ENCODE results near the gene CDK9. TPM values are rescaled to one million over a fixed set of nuclear protein-coding genes. Genes with fewer than 3 reads are reported as not detected.

Gene CDK9
- total and polyA plus RNA-seq, 2 experiments from 2014 or later, result 58.5 to 84.3 TPM

- Histone ChIP-seq H3K36me3 (ENCODE audit: insufficient read depth) (peaks cover 8% of the 10 kb centered on the region), H3K4me2 (no peak overlapping the region), H3K4me3 (no peak overlapping the region), H3K4me1 (ENCODE audit: insufficient read depth) (no peaks in the 10 kb centered on the region), H3F3A (replicated peaks; ENCODE audit: low read depth) (no peaks in the 10 kb centered on the region; the same call in 1 of the 2 replicates), H3K27me3 (ENCODE audit: insufficient read depth) (no peaks in the 10 kb centered on the region), H4K20me1 (replicated peaks; ENCODE audit: insufficient read depth) (no peaks in the 10 kb centered on the region; the same call in 1 of the 2 replicates), H3K27ac (ENCODE audit: low read depth) (no peak overlapping the region), H2AFZ (no peak overlapping the region), H3K9me2 (ENCODE audit: insufficient read depth) (no peaks in the 10 kb centered on the region), H3K79me2 (replicated peaks; ENCODE audit: insufficient read depth) (no peaks in the 10 kb centered on the region)
- no peak overlapping the region for H3K4me3 Mint-ChIP-seq
- peaks cover 19% of the 10 kb centered on the region for H3K27me3 Mint-ChIP-seq (ENCODE audit: insufficient read depth, low read depth, poor library complexity)
- TF ChIP-seq EZH2phosphoT487 (IDR thresholded peaks at IDR 0.05; ENCODE audit: unreplicated experiment), result no peak
- TF ChIP-seq CTCF (conservative IDR thresholded peaks at IDR 0.05; ENCODE audit: low read depth in 2 of 2), result no peak
- TF ChIP-seq NANOG (IDR thresholded peaks at IDR 0.05; ENCODE audit: borderline replicate concordance), result no peak
- TF ChIP-seq REST (IDR thresholded peaks at IDR 0.05; ENCODE audit: unreplicated experiment), result no peak
- TF ChIP-seq ZNF331 (CRISPR knock-in tag; IDR thresholded peaks at IDR 0.05; ENCODE audit: low read depth), result no peak
- no peak for TF ChIP-seq STAT1 (IDR thresholded peaks at IDR 0.05; ENCODE audit: unreplicated experiment)
- no peak for TF ChIP-seq ETS1 (IDR thresholded peaks at IDR 0.05)
- TF ChIP-seq CREB1 (CRISPR knock-in tag; IDR thresholded peaks at IDR 0.05; ENCODE audit: low read depth), result no peak
- TF ChIP-seq, protein P1, sequence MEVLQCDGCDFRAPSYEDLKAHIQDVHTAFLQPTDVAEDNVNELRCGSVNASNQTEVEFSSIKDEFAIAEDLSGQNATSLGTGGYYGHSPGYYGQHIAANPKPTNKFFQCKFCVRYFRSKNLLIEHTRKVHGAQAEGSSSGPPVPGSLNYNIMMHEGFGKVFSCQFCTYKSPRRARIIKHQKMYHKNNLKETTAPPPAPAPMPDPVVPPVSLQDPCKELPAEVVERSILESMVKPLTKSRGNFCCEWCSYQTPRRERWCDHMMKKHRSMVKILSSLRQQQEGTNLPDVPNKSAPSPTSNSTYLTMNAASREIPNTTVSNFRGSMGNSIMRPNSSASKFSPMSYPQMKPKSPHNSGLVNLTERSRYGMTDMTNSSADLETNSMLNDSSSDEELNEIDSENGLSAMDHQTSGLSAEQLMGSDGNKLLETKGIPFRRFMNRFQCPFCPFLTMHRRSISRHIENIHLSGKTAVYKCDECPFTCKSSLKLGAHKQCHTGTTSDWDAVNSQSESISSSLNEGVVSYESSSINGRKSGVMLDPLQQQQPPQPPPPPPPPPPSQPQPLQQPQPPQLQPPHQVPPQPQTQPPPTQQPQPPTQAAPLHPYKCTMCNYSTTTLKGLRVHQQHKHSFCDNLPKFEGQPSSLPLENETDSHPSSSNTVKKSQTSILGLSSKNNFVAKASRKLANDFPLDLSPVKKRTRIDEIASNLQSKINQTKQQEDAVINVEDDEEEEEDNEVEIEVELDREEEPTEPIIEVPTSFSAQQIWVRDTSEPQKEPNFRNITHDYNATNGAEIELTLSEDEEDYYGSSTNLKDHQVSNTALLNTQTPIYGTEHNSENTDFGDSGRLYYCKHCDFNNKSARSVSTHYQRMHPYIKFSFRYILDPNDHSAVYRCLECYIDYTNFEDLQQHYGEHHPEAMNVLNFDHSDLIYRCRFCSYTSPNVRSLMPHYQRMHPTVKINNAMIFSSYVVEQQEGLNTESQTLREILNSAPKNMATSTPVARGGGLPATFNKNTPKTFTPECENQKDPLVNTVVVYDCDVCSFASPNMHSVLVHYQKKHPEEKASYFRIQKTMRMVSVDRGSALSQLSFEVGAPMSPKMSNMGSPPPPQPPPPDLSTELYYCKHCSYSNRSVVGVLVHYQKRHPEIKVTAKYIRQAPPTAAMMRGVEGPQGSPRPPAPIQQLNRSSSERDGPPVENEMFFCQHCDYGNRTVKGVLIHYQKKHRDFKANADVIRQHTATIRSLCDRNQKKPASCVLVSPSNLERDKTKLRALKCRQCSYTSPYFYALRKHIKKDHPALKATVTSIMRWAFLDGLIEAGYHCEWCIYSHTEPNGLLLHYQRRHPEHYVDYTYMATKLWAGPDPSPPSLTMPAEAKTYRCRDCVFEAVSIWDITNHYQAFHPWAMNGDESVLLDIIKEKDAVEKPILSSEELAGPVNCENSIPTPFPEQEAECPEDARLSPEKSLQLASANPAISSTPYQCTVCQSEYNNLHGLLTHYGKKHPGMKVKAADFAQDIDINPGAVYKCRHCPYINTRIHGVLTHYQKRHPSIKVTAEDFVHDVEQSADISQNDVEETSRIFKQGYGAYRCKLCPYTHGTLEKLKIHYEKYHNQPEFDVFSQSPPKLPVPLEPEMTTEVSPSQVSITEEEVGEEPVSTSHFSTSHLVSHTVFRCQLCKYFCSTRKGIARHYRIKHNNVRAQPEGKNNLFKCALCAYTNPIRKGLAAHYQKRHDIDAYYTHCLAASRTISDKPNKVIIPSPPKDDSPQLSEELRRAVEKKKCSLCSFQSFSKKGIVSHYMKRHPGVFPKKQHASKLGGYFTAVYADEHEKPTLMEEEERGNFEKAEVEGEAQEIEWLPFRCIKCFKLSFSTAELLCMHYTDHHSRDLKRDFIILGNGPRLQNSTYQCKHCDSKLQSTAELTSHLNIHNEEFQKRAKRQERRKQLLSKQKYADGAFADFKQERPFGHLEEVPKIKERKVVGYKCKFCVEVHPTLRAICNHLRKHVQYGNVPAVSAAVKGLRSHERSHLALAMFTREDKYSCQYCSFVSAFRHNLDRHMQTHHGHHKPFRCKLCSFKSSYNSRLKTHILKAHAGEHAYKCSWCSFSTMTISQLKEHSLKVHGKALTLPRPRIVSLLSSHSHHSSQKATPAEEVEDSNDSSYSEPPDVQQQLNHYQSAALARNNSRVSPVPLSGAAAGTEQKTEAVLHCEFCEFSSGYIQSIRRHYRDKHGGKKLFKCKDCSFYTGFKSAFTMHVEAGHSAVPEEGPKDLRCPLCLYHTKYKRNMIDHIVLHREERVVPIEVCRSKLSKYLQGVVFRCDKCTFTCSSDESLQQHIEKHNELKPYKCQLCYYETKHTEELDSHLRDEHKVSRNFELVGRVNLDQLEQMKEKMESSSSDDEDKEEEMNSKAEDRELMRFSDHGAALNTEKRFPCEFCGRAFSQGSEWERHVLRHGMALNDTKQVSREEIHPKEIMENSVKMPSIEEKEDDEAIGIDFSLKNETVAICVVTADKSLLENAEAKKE (CRISPR knock-in tag; IDR thresholded peaks at IDR 0.05), result no peak
- no peak for TF ChIP-seq ZNF114 (CRISPR knock-in tag; IDR thresholded peaks at IDR 0.05)
- TF ChIP-seq POLR2AphosphoS5 (IDR thresholded peaks at IDR 0.05; ENCODE audit: low read depth), result no peak
- no peak for TF ChIP-seq EZH2 (IDR thresholded peaks at IDR 0.05; ENCODE audit: low read depth, unreplicated experiment)
- no peak for TF ChIP-seq JUNB (IDR thresholded peaks at IDR 0.05; ENCODE audit: unreplicated experiment)
- peaks cover 32% of the 10 kb centered on the region for H3K36me3 Mint-ChIP-seq (ENCODE audit: low read depth)
- H3K27ac Mint-ChIP-seq, result no peak overlapping the region
- DNase-seq (ENCODE audit: low spot score), result no peak
- no peaks in the 10 kb centered on the region for H3K4me1 Mint-ChIP-seq
- H3K9me3 Mint-ChIP-seq, result no peaks in the 10 kb centered on the region
- no peak; the same call in 2 of the 3 replicates for ATAC-seq
These were observed 30.5 kb downstream of the CDK9 start for GRCh38 chr9:127816362-127816725.
